H1 (cell line): ENCODE measurements around the gene FNDC3A. TPM values are rescaled to one million over a fixed set of nuclear protein-coding genes. Genes with fewer than 3 reads are reported as not detected.

Source experiments
- MAX ChIP-seq: IDR thresholded peaks from 2 replicates; pipeline ENCODE4 v1.6.1; 2012; ENCODE audit warnings: inconsistent platforms
- polyA plus RNA-seq, 7 experiments: library from polyadenylated mRNA; depleted of rRNA in 3 of 7; stranded (reverse) in 5 of 7; unstranded in 2 of 7; fragments of >200 nt in 5 of 7; fragments of 200-250 nt in 2 of 7; gene quantifications; 1 replicate in 5 of 7; 2 replicates in 1 of 7; 4 replicates in 1 of 7; pipeline versions ENCODE4 v1.2.1 to v1.2.3, GENCODE V29; 2011 to 2013; ENCODE audit warnings: missing spikeins in 2 of 7, mixed read lengths in 2 of 7
- total RNA-seq: library from RNA; stranded (reverse); fragmentation: NEBNext Ultra II Directional; extraction: Animal tissue kit (Norgen Biotek cat#: 25700); gene quantifications from 2 replicates; pipeline ENCODE4 v1.2.1, GENCODE V29; 2021

FNDC3A gene
- total and polyA plus RNA-seq, 2 of the 8 experiments (the other 6 are each of a cell fraction or from before 2014, with no cell fraction given): 14.6 to 26.0 TPM

DNA sequence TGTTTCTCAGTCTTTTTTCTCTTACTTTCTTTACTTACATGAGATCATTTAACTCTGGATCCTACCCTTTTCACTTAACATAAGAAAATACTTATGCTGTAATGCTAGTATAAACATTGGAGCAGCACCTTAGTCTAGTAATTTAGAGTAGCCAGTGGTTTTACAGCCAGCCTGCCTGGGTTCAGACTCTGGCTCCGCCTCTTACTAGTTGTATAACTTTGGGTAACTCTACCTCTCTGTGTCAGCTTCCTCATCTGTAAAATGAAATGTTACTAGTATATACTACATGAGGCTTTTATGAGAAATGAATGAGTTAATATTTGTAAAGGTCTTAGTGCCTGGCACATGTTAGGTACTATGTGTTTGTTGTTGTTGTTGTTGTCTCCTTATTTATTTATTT, 277.6 kb downstream of the FNDC3A start (continued):
- TF ChIP-seq MAX: no peak
- TF ChIP-seq, all 59 proteins: peak for 0
